Smooth muscle cell (in vitro differentiated cells): ENCODE measurements around the gene TGDS. TPM values are rescaled to one million over a fixed set of nuclear protein-coding genes. Genes with fewer than 3 reads are reported as not detected.

Source experiments
- DNase-seq: peaks from one replicate; lab custom pipeline; 2025; ENCODE audit not compliant: unreplicated experiment; lab: John Stamatoyannopoulos, UW
- H2AFZ ChIP-seq: fragments of 200-600 bp; sonication (generic); 2 replicates; pipeline ENCODE4 v1.6.0; 2016; ENCODE audit warnings: antibody characterized with exemption, low read depth, mild to moderate bottlenecking
- H3F3A ChIP-seq: fragments of 200-600 bp; sonication (generic); 2 replicates; pipeline ENCODE4 v1.6.0; 2017; ENCODE audit warnings: antibody characterized with exemption, low read depth
- H3K27ac ChIP-seq: fragments of 200-600 bp; sonication (generic); 2 replicates; pipeline ENCODE4 v1.5.1; 2016; ENCODE audit warnings: low read depth, mild to moderate bottlenecking
- H3K27me3 ChIP-seq: fragments of 200-600 bp; sonication (generic); 2 replicates; pipeline ENCODE4 v1.6.1; 2016; ENCODE audit warnings: low read depth, mild to moderate bottlenecking
- H3K36me3 ChIP-seq: fragments of 200-600 bp; sonication (generic); 2 replicates; pipeline ENCODE4 v1.5.1; 2016; ENCODE audit warnings: low read depth
- H3K4me1 ChIP-seq: fragments of 200-600 bp; sonication (generic); 2 replicates; pipeline ENCODE4 v1.5.1; 2016; ENCODE audit warnings: low read depth
- H3K4me2 ChIP-seq: fragments of 200-600 bp; sonication (generic); 2 replicates; pipeline ENCODE4 v1.6.0; 2016; ENCODE audit warnings: mild to moderate bottlenecking
- H3K4me3 ChIP-seq: fragments of 200-600 bp; sonication (generic); 2 replicates; pipeline ENCODE4 v1.5.1; 2016; ENCODE audit warnings: mild to moderate bottlenecking
- H3K79me2 ChIP-seq: fragments of 200-600 bp; sonication (generic); 2 replicates; pipeline ENCODE4 v1.6.0; 2016; ENCODE audit warnings: low read depth, mild to moderate bottlenecking
- H3K9ac ChIP-seq: fragments of 200-600 bp; sonication (generic); 2 replicates; pipeline ENCODE4 v1.6.0; 2016; ENCODE audit warnings: low read depth
- H3K9me3 ChIP-seq: fragments of 200-600 bp; sonication (generic); replicated peaks from 2 replicates; pipeline ENCODE4 v1.5.1; 2016; ENCODE audit warnings: low read depth
- H4K20me1 ChIP-seq: fragments of 200-600 bp; sonication (generic); 2 replicates; pipeline ENCODE4 v1.6.0; 2016; ENCODE audit warnings: low read depth
- WGBS: methylation state at CpG from one replicate; pipeline ENCODE4 v1.1.7; 2016; ENCODE audit warnings: low lambda C conversion rate; 5-methylcytosine and 5-hydroxymethylcytosine counted together
- polyA plus RNA-seq: library from polyadenylated mRNA; unstranded; fragments of >200 nt; fragmentation: Nextera tagmentation; extraction: Ambion mirVana; gene quantifications from 2 replicates; pipeline ENCODE4 v1.2.1, GENCODE V29; 2016
- total RNA-seq: library from RNA; depleted of rRNA; stranded (reverse); fragments of >200 nt; gene quantifications from 2 replicates; pipeline ENCODE4 v1.2.3, GENCODE V29; 2014
- TF ChIP-seq, protein P1 (sequence below): fragments of 200-600 bp; sonication (generic); IDR thresholded peaks from 2 replicates; pipeline ENCODE4 v1.5.1; 2017; ENCODE audit warnings: borderline replicate concordance, mild to moderate bottlenecking, antibody characterized with exemption; ENCODE audit not compliant: insufficient read depth, poor library complexity, severe bottlenecking

Gene TGDS
- total and polyA plus RNA-seq, 2 experiments from 2014 or later = 16.0 to 17.1 TPM

DNA sequence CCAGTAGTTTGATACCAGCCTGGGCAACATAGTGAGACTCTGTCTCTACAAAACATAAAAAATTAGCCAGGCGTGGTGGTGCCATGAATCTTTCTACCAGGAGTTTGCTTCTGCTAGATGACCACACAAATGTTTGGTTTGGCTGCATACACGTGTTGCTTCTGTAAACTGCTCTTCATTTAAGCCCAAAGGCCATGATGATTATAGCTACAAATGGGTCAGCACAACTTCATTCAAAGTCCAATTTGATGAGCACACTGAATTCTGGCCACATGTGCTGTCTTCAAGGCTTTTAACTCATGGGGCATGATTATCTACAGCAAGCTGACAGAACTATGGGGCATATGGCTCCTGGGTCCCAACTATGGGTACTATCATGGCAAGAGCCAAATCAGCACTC lies 70.2 kb downstream of the TGDS start:
- H3K79me2 ChIP-seq = no peaks in the 10 kb centered on the region
- no peaks in the 10 kb centered on the region for H3K9me3 ChIP-seq
- H3K36me3 ChIP-seq = no peaks in the 10 kb centered on the region
- no peak overlapping the region for H2AFZ ChIP-seq
- no peaks in the 10 kb centered on the region for H4K20me1 ChIP-seq
- H3K27me3 ChIP-seq = no peaks in the 10 kb centered on the region
- H3K27ac ChIP-seq = no peak overlapping the region
- H3K4me2 ChIP-seq = no peak overlapping the region
- no peak overlapping the region for H3K4me3 ChIP-seq
- H3K4me1 ChIP-seq = no peaks in the 10 kb centered on the region
- no peak overlapping the region for H3K9ac ChIP-seq
- no peak for DNase-seq
- 83% methylated on average over 2 of the region's 2 CpGs for WGBS
- H3F3A ChIP-seq = no peaks in the 10 kb centered on the region
- TF ChIP-seq, protein P1, sequence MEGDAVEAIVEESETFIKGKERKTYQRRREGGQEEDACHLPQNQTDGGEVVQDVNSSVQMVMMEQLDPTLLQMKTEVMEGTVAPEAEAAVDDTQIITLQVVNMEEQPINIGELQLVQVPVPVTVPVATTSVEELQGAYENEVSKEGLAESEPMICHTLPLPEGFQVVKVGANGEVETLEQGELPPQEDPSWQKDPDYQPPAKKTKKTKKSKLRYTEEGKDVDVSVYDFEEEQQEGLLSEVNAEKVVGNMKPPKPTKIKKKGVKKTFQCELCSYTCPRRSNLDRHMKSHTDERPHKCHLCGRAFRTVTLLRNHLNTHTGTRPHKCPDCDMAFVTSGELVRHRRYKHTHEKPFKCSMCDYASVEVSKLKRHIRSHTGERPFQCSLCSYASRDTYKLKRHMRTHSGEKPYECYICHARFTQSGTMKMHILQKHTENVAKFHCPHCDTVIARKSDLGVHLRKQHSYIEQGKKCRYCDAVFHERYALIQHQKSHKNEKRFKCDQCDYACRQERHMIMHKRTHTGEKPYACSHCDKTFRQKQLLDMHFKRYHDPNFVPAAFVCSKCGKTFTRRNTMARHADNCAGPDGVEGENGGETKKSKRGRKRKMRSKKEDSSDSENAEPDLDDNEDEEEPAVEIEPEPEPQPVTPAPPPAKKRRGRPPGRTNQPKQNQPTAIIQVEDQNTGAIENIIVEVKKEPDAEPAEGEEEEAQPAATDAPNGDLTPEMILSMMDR = no peak

DNA sequence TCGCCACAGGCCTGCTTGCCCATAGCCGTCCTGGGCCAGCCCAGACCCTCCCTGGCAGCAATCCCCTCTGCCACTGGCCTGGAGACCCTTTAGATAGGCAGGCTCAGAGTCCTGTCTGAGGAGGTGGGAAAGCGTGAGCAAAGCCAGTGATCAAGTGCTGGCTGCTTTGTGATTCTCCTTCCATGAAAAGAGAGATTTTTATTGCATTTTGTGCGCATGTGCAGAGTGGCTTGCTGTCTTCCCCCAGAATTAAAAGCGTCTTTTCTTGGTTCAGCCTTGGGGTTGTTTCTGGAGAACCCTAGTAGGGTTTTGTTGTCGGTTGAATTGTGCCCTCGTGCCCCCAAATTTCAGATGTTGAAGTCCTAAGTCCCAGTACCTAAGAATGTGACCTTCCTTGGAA lies 71.5 kb downstream of the TGDS start:
- no peaks in the 10 kb centered on the region for H3F3A ChIP-seq
- 84% methylated on average over 7 of the region's 7 CpGs for WGBS
- H3K27me3 ChIP-seq = no peaks in the 10 kb centered on the region

More for the DNA sequence above, 71.5 kb downstream of the TGDS start:
- TF ChIP-seq, protein P1 = no peak
- Histone ChIP-seq H2AFZ (no peak overlapping the region), H3K4me3 (no peak overlapping the region), H3K9ac (no peak overlapping the region), H3K79me2 (no peaks in the 10 kb centered on the region), H4K20me1 (no peaks in the 10 kb centered on the region), H3K4me1 (no peaks in the 10 kb centered on the region), H3K27ac (no peak overlapping the region), H3K4me2 (no peak overlapping the region), H3K9me3 (no peaks in the 10 kb centered on the region), H3K36me3 (no peaks in the 10 kb centered on the region)
- no peak for DNase-seq

Other genes with a start within 250 kb of the TGDS start
- gene DCT, start 116.5 kb downstream of the TGDS start, total RNA-seq = 0.09 TPM in 1 of 2 replicates, not detected in the other
- gene DCT, start 116.5 kb downstream of the TGDS start, polyA plus RNA-seq = 0.10 and 0.31 TPM in 2 replicates
- 25.0 and 30.7 TPM in 2 replicates for gene GPR180, start 5.7 kb upstream of the TGDS start, total RNA-seq
- gene GPR180, start 5.7 kb upstream of the TGDS start, polyA plus RNA-seq = 8.9 and 10.8 TPM in 2 replicates
- gene SOX21, start 116.4 kb upstream of the TGDS start, total RNA-seq = 0.09 TPM in 1 of 2 replicates, not detected in the other
- not detected in 2 replicates for gene SOX21, start 116.4 kb upstream of the TGDS start, polyA plus RNA-seq